Measurements from ENCODE around the gene CDHR5.

CDHR5 gene

DNA sequence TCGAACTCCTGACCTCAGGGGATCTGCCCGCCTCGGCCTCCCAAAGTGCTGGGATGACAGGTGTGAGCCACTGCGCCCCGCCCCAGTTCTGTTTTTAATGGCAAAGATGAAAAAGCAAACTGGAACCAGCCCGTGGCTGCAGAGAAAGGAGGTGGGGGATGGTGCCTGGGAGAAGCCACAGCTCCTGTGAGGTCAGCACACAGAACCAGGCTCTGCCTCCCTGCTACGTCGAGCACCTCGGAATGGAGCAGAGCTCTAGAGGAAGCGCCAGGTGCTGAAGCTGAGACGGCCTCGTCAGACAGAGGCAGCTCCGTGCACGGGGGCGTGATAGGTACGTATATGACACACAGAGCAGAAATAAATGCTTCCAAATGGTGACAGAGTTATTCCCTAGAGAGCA lies 20.8 kb upstream of the CDHR5 start:
- CTCF ChIA-PET: interaction anchor here (1.6 kb wide), 1 partner anchor 16 kb away, joined by 3 read pairs; no protein-coding TSS in a partner anchor
- TF ChIP-seq, protein P1, sequence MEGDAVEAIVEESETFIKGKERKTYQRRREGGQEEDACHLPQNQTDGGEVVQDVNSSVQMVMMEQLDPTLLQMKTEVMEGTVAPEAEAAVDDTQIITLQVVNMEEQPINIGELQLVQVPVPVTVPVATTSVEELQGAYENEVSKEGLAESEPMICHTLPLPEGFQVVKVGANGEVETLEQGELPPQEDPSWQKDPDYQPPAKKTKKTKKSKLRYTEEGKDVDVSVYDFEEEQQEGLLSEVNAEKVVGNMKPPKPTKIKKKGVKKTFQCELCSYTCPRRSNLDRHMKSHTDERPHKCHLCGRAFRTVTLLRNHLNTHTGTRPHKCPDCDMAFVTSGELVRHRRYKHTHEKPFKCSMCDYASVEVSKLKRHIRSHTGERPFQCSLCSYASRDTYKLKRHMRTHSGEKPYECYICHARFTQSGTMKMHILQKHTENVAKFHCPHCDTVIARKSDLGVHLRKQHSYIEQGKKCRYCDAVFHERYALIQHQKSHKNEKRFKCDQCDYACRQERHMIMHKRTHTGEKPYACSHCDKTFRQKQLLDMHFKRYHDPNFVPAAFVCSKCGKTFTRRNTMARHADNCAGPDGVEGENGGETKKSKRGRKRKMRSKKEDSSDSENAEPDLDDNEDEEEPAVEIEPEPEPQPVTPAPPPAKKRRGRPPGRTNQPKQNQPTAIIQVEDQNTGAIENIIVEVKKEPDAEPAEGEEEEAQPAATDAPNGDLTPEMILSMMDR (IDR thresholded peaks at IDR 0.05; ENCODE audit: control extremely low read depth, extremely low read depth, low read depth, missing control alignments): no peak
- POLR2A ChIA-PET: no interaction called here
- DNase-seq (ENCODE audit: extremely low spot score): no peak

DNA sequence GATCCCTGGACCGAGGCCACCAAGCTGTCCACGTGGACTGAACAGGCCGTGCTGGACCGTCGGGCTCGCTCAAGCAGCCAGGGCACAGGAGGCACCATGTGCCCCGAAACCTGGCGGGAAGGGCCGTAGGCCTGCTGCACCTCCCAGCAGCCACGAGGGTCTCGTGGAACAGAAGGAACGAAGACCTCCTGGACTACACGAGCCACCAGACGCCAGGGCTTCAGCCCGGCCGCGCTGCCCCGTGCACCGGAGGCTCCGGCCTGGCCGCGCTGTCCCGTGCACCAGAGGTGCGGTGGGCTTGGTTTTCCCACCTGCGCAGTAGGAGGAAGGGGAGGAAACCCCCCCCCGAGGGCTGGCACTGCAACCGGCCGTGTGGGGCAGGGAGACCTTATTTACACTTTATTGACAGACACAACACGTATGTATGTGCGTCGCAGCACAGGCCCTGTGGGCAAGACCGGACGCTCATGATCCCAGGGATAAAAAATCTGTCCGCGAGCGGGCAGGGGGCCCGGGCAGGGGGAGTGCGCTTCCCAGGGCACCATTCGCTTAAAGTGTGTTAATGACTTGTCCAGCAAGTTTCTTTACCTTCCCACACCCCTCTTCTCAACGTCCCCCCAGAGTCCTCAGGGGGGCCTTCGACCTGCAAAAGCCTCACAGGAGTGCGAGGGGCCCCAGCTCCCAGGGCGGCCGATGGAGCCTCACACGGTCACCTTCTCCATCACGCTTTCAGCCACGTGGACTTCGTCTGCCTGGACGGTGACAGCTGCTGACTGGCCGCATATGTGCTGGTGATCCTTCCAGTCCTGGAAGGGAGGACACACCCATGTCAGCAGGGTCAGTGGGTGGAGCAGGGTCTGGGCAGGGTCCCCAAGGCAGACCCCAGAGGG lies 19.3 kb upstream of the CDHR5 start:
- ChIA-PET CTCF (no interaction called here), POLR2A (no interaction called here)
- TF ChIP-seq, protein P1 (IDR thresholded peaks at IDR 0.05; ENCODE audit: control extremely low read depth, extremely low read depth, low read depth, missing control alignments): no peak
- no peak for DNase-seq (ENCODE audit: extremely low spot score)

DNA sequence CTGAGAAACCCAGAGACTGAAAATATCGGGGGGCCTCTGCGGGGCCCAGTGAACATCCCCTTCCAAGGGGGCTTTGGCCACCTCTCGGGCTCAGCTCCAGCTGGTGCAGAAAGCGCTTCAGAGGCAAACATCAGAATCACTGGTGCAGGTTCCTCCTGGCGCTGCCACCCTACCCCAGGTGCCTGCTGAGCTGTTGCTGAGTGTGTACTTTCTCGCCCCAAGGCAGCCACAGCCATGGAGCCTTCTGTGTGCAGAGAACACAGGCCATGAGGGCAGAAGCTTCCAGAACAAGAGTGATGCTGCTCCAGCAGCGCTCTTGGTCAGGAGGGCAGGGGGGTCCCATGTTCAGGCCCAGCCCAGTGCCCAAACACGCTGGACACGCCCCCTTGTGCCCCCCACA lies 18.6 kb upstream of the CDHR5 start:
- ChIA-PET CTCF (no interaction called here), POLR2A (no interaction called here)
- TF ChIP-seq, protein P1 (IDR thresholded peaks at IDR 0.05; ENCODE audit: control extremely low read depth, extremely low read depth, low read depth, missing control alignments): no peak
- no peak for DNase-seq (ENCODE audit: extremely low spot score)

DNA sequence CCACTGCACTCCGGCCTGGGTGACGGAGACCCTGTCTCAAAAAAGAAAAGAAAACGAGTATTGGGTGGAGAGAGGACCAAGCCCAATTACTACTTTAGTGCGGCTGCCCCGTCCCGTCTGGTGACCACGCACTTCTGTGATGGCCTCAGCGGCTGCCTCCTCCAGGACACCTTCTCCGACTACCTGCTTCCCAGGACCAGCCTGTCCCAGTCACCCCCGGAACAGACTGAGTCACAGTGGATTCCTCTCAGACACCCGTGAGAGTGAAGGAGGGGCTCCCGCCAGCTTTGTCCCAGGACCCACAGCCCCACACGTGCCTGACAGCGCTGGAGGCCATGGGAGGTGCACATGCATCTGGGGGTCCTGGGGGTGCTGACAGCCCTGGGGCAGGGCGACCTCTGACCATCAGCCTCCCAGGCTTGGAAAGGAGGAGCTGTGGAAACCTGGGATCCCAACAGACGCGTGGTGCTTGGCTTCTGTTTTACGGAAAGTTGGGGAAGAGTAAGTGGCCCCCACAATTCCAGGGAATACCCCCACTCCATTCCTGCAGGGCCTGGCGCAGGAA lies 17.1 kb upstream of the CDHR5 start:
- POLR2A ChIA-PET: no interaction called here

DNA sequence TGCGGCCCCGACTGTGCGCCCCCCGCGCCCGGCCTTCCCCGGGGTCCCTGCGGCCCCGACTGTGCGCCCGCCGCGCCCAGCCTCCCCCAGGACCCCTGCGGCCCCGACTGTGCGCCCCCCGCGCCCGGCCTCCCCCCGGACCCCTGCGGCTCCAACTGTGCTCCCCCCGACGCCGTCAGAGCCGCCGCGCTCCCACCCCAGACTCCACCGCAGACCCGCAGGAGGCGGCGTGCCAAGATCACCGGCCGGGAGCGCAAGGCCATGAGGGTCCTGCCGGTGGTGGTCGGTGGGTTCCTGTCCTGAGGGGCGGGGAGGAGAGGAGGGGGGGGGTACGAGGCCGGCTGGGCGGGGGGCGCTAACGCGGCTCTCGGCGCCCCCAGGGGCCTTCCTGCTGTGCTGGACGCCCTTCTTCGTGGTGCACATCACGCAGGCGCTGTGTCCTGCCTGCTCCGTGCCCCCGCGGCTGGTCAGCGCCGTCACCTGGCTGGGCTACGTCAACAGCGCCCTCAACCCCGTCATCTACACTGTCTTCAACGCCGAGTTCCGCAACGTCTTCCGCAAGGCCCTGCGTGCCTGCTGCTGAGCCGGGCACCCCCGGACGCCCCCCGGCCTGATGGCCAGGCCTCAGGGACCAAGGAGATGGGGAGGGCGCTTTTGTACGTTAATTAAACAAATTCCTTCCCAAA lies 15.4 kb upstream of the CDHR5 start:
- DNase-seq (ENCODE audit: extremely low spot score): no peak
- POLR2A ChIA-PET: no interaction called here
- TF ChIP-seq, protein P1 (IDR thresholded peaks at IDR 0.05; ENCODE audit: control extremely low read depth, extremely low read depth, low read depth, missing control alignments): no peak
- CTCF ChIA-PET: interaction anchor here (1.2 kb wide), 1 partner anchor 22 kb away, joined by 3 read pairs; no protein-coding TSS in a partner anchor

More for the DNA sequence above, 17.1 kb upstream of the CDHR5 start:
- TF ChIP-seq, protein P1 (IDR thresholded peaks at IDR 0.05; ENCODE audit: control extremely low read depth, extremely low read depth, low read depth, missing control alignments): no peak
- CTCF ChIA-PET: interaction anchor here (1.6 kb wide), 1 partner anchor 87 kb away, joined by 5 read pairs; no protein-coding TSS in a partner anchor
- no peak for DNase-seq (ENCODE audit: extremely low spot score)

DNA sequence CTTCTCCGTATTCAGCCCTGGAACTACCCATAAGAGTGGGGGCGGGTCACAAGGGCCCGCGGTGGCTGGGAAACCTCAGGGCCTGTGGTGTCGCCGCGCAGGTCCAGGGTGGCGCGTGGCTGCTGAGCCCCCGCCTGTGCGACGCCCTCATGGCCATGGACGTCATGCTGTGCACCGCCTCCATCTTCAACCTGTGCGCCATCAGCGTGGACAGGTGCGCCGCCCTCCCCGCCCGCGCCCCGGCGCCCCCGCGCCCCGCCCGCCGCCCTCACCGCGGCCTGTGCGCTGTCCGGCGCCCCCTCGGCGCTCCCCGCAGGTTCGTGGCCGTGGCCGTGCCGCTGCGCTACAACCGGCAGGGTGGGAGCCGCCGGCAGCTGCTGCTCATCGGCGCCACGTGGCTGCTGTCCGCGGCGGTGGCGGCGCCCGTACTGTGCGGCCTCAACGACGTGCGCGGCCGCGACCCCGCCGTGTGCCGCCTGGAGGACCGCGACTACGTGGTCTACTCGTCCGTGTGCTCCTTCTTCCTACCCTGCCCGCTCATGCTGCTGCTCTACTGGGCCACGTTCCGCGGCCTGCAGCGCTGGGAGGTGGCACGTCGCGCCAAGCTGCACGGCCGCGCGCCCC lies 14.7 kb upstream of the CDHR5 start:
- no peak for DNase-seq (ENCODE audit: extremely low spot score)
- TF ChIP-seq, protein P1 (IDR thresholded peaks at IDR 0.05; ENCODE audit: control extremely low read depth, extremely low read depth, low read depth, missing control alignments): no peak
- POLR2A ChIA-PET: no interaction called here
- CTCF ChIA-PET: interaction anchor here (1.0 kb wide), 1 partner anchor 22 kb away, joined by 3 read pairs; no protein-coding TSS in a partner anchor

Data from GM10248 (cell line).